Lung (tissue), 12 donors: ENCODE data around the gene GADD45B. TPM values are rescaled to one million over a fixed set of nuclear protein-coding genes. Genes with fewer than 3 reads are reported as not detected.

Experiments used
- ATAC-seq: fragments of 200-7000 bp; cut with Tn5 transposase; one replicate; pipeline ENCODE4 v1.9.1; 2020; ENCODE audit warnings: moderate number of reproducible peaks; ENCODE audit not compliant: insufficient read depth, low FRiP score
- DNase-seq, 3 donors: peaks; one replicate each; pipeline ENCODE4 v3.0.0-alpha.2; 2013 to 2017
- H3K27ac ChIP-seq, 2 donors: one replicate each; pipeline ENCODE4 v1.5.1; 2013; ENCODE audit warnings: mild to moderate bottlenecking in 2 of 2, moderate library complexity in 2 of 2, control low read depth in 1 of 2, inconsistent platforms in 1 of 2, low read depth in 1 of 2, low read length in 1 of 2
- H3K27me3 ChIP-seq, 3 donors: one replicate each; pipeline ENCODE4 v1.5.1; 2013; ENCODE audit warnings: low read length in 2 of 3; ENCODE audit not compliant: control insufficient read depth in 3 of 3, insufficient read depth in 3 of 3
- H3K36me3 ChIP-seq, 4 donors: one replicate each; pipeline ENCODE4 v1.5.1; 2013; ENCODE audit warnings: low read length in 4 of 4, mild to moderate bottlenecking in 1 of 4, moderate library complexity in 1 of 4; ENCODE audit not compliant: control insufficient read depth in 4 of 4, insufficient read depth in 4 of 4
- H3K4me1 ChIP-seq, 5 donors: one replicate each; pipeline ENCODE4 v1.5.1; 2013; ENCODE audit warnings: low read length in 5 of 5, mild to moderate bottlenecking in 2 of 5, moderate library complexity in 1 of 5; ENCODE audit not compliant: control insufficient read depth in 5 of 5, insufficient read depth in 5 of 5
- H3K4me3 ChIP-seq: one replicate; pipeline ENCODE4 v1.5.1; 2013; ENCODE audit warnings: mild to moderate bottlenecking, control low read depth, moderate library complexity
- H3K9ac ChIP-seq, 2 donors: one replicate each; pipeline ENCODE4 v1.5.1; 2013; ENCODE audit warnings: low read length in 2 of 2, control low read depth in 1 of 2; ENCODE audit not compliant: insufficient read depth in 1 of 2
- H3K9me3 ChIP-seq, 4 donors: one replicate each; pipeline ENCODE4 v1.5.1; 2013; ENCODE audit warnings: low read length in 3 of 4, mild to moderate bottlenecking in 1 of 4, moderate library complexity in 1 of 4; ENCODE audit not compliant: control insufficient read depth in 4 of 4, insufficient read depth in 3 of 4
- WGBS, 2 donors: extraction: QIAGEN DNeasy Blood & Tissue Kit; methylation state at CpG; one replicate each; pipeline ENCODE4 v1.1.7; 2013; 5-methylcytosine and 5-hydroxymethylcytosine counted together
- polyA plus RNA-seq, 2 donors: library from polyadenylated mRNA; stranded (reverse); fragments of 200-250 nt; gene quantifications; one replicate each; pipeline ENCODE4 v1.2.1, GENCODE V29; 2013
- total RNA-seq, 2 donors: library from RNA; depleted of rRNA in 1 of 2; stranded (reverse); fragments of >200 nt in 1 of 2; gene quantifications; one replicate each; pipeline ENCODE4 v1.2.1, GENCODE V29; 2014 to 2021
- TF ChIP-seq, protein P1 (sequence below): IDR thresholded peaks from 2 replicates; pipeline ENCODE4 v1.5.1; 2012; ENCODE audit warnings: mild to moderate bottlenecking; ENCODE audit errors: control extremely low read depth, extremely low read depth
- donor health status: control.
- donor health status: control.
- donor health status: Bipolar disorder and iron deficiency.
- donor health status: healthy.
- donor health status: DM: yes; HTN: yes; CAD: no.

Gene GADD45B
- total and polyA plus RNA-seq, 4 donors: 81.0 to 405 (median 92.6) TPM

- 95 to 97% methylated on average over 8 of the region's 8 CpGs for WGBS, 2 donors
- peaks cover 0 to 2% (median 0%) of the 10 kb centered on the region in 4 donors for H3K9me3 ChIP-seq
- no peak overlapping the region for H3K27ac ChIP-seq
- H3K27me3 ChIP-seq: no peaks in the 10 kb centered on the region
- peaks cover 0 to 4% (median 0%) of the 10 kb centered on the region in 5 donors for H3K4me1 ChIP-seq
- DNase-seq (no peak), ATAC-seq (no peak)
- no peak overlapping the region for H3K9ac ChIP-seq
- TF ChIP-seq, protein P1, sequence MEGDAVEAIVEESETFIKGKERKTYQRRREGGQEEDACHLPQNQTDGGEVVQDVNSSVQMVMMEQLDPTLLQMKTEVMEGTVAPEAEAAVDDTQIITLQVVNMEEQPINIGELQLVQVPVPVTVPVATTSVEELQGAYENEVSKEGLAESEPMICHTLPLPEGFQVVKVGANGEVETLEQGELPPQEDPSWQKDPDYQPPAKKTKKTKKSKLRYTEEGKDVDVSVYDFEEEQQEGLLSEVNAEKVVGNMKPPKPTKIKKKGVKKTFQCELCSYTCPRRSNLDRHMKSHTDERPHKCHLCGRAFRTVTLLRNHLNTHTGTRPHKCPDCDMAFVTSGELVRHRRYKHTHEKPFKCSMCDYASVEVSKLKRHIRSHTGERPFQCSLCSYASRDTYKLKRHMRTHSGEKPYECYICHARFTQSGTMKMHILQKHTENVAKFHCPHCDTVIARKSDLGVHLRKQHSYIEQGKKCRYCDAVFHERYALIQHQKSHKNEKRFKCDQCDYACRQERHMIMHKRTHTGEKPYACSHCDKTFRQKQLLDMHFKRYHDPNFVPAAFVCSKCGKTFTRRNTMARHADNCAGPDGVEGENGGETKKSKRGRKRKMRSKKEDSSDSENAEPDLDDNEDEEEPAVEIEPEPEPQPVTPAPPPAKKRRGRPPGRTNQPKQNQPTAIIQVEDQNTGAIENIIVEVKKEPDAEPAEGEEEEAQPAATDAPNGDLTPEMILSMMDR: no peak
- H3K36me3 ChIP-seq: no peaks in the 10 kb centered on the region
- no peak overlapping the region for H3K4me3 ChIP-seq
Observed at GRCh38 chr19:2509096-2509495, 33.2 kb downstream of the GADD45B start.

DNA sequence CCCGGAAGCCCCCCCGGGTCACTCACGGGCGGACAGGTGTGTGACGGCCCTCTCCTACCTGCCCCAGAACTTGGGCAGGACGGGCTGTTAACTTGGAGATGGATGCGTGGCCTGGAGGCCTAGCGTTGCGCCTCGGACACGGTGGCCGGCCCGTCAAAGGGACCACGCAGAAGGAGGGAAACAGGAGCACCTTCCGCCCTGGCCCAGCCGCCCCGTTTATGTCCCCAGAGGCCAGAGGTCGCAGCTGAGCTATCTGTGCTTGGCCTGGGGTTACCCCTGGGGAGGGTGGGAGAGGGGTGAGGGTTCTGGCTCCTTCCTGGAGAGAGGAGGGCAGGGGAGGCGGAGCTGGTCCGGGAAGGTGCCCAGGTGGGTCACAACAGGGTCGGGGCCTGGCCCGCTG, 35.6 kb downstream of the GADD45B start:
- no peak for DNase-seq

DNA sequence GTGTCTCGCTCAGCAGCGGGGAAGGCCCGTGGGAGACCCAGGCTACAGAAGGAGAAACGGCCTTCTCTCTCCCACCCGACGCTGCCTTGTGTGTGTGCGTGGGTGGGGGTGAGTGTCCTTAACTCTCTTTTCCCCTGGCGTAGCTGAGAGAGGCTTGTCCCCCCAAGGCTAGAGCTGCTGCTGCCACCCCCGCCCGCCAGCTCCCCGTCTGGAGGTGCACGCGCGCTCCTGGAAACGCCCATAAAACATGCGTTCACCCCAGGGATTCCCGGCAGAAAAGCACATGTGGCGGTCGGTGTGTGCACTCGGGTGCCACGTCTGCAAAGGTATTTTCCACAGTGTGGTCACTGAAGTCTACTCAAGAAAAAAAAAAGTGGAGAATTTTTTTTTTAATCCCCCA, 36.1 kb downstream of the GADD45B start:
- no peak for DNase-seq
- peaks cover 0 to 2% (median 0%) of the 10 kb centered on the region in 4 donors for H3K9me3 ChIP-seq
- peaks cover 0 to 3% (median 0%) of the 10 kb centered on the region in 5 donors for H3K4me1 ChIP-seq
- WGBS, 2 donors: 92% methylated on average over 21 of the region's 21 CpGs
- no peak overlapping the region for H3K27ac ChIP-seq
- no peaks in the 10 kb centered on the region for H3K36me3 ChIP-seq
- TF ChIP-seq, protein P1: no peak
- no peaks in the 10 kb centered on the region for H3K27me3 ChIP-seq
- no peak overlapping the region for H3K4me3 ChIP-seq
- no peak for ATAC-seq
- no peak overlapping the region for H3K9ac ChIP-seq

More for the DNA sequence above, 35.6 kb downstream of the GADD45B start:
- Histone ChIP-seq H3K27ac (no peak overlapping the region), H3K9ac (no peak overlapping the region), H3K9me3 (peaks cover 0 to 2% (median 0%) of the 10 kb centered on the region in 4 donors), H3K4me3 (no peak overlapping the region), H3K36me3 (no peaks in the 10 kb centered on the region), H3K27me3 (no peaks in the 10 kb centered on the region), H3K4me1 (peaks cover 0 to 4% (median 0%) of the 10 kb centered on the region in 5 donors)
- ATAC-seq: no peak
- 90 to 92% methylated on average over 20 to 22 of the region's 22 CpGs for WGBS, 2 donors
- TF ChIP-seq, protein P1: no peak
